ENCODE measurements around the gene MCOLN1. TPM values are rescaled to one million over a fixed set of nuclear protein-coding genes. Genes with fewer than 3 reads are reported as not detected.
A peak's percentile ranks its signal among the peaks of the same experiment; 100 is the strongest.

The MCOLN1 gene
- total and polyA plus RNA-seq, 11 donors, result 12.1 to 49.7 (median 21.0) TPM

DNA sequence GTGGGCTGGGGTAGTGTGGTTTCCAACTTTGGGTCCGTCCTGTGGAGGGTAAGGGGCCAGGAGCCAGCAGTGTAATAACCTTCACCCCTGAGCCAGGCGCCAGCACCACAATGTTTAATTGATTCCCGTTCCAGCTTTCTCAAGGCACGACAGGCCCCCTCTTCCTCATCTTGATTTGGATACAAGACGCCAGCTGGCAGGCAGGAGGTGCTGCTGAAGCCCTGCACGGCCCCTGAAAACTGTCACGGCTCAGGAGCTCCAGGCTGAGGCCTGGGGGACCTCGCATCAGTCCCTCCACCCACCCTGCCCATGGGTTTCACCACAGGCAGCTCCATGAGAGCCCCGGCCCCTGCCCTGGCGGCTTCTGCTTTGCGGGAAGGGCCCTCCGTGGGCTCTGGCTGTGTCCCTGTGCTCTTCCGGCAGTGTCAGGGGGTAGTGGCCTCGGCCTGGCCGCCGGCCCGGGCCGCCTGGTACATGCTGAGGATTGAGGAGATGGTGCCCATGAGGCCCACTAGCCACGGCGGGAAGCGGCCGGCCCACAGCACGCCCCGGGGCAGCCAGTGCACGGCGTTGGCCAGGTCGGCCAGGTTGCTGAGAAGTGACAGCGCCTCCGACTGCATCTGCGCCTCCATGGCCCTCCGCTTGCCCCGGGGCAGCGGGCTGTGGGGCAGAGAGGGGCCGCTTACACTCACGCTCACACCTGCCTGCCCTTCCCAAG is 45.5 kb upstream of the MCOLN1 start:
- ATAC-seq (peak in 1 of 4 donors; percentile 9), DNase-seq (no peak)
- H3K36me3 ChIP-seq, result peaks cover 0 to 8% (median 4%) of the 10 kb centered on the region in 9 donors
- intact Hi-C loops (cut with DNase I), result no loop called here
- TF ChIP-seq, protein P1, sequence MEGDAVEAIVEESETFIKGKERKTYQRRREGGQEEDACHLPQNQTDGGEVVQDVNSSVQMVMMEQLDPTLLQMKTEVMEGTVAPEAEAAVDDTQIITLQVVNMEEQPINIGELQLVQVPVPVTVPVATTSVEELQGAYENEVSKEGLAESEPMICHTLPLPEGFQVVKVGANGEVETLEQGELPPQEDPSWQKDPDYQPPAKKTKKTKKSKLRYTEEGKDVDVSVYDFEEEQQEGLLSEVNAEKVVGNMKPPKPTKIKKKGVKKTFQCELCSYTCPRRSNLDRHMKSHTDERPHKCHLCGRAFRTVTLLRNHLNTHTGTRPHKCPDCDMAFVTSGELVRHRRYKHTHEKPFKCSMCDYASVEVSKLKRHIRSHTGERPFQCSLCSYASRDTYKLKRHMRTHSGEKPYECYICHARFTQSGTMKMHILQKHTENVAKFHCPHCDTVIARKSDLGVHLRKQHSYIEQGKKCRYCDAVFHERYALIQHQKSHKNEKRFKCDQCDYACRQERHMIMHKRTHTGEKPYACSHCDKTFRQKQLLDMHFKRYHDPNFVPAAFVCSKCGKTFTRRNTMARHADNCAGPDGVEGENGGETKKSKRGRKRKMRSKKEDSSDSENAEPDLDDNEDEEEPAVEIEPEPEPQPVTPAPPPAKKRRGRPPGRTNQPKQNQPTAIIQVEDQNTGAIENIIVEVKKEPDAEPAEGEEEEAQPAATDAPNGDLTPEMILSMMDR (IDR thresholded peaks at IDR 0.05), result no peak
- TF ChIP-seq POLR2A (IDR thresholded peaks at IDR 0.05), result no peak
- H3K9me3 ChIP-seq, result peaks cover 0 to 5% (median 0%) of the 10 kb centered on the region in 12 donors
- H3K4me3 ChIP-seq, result no peak overlapping the region
- no peaks in the 10 kb centered on the region for H3K27me3 ChIP-seq
- H3K4me1 ChIP-seq, result peaks cover 0 to 30% (median 0%) of the 10 kb centered on the region in 12 donors
- no peak overlapping the region for H3K27ac ChIP-seq
- WGBS, 4 donors, result 79 to 87% (median 86%) methylated on average over 8 to 35 of the region's 35 CpGs

DNA sequence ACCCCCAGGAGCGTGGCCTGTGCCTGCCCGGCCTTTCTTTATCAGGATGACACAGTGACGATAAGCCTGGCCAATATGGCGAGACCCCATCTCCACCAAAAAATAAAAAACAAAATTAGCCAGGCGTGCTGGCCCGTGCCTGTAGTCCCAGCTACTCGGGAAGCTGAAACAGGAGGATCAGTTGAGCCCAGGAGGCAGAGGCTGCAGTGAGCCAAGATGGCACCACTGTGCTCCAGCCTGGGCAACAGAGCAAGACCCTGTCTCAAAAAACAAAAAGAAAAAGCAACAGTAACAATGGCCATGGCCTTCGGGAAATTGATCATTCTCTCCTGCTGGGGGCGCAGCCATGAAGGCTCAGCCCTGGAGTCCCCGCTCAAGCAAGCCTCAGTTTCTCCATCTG is 44.7 kb upstream of the MCOLN1 start:
- ATAC-seq, result no peak
- Histone ChIP-seq H3K27ac (no peak overlapping the region), H3K4me3 (no peak overlapping the region), H3K4me1 (peaks cover 0 to 30% (median under 1%) of the 10 kb centered on the region in 12 donors), H3K36me3 (no peaks in the 10 kb centered on the region), H3K9me3 (peaks cover 0 to 5% (median 0%) of the 10 kb centered on the region in 12 donors), H3K27me3 (no peaks in the 10 kb centered on the region)
- no peak for DNase-seq
- no peak for TF ChIP-seq POLR2A (IDR thresholded peaks at IDR 0.05)
- TF ChIP-seq, protein P1 (IDR thresholded peaks at IDR 0.05), result no peak
- intact Hi-C loops (cut with DNase I), result no loop called here
- 89 to 91% (median 90%) methylated on average over 10 of the region's 10 CpGs for WGBS, 4 donors

DNA sequence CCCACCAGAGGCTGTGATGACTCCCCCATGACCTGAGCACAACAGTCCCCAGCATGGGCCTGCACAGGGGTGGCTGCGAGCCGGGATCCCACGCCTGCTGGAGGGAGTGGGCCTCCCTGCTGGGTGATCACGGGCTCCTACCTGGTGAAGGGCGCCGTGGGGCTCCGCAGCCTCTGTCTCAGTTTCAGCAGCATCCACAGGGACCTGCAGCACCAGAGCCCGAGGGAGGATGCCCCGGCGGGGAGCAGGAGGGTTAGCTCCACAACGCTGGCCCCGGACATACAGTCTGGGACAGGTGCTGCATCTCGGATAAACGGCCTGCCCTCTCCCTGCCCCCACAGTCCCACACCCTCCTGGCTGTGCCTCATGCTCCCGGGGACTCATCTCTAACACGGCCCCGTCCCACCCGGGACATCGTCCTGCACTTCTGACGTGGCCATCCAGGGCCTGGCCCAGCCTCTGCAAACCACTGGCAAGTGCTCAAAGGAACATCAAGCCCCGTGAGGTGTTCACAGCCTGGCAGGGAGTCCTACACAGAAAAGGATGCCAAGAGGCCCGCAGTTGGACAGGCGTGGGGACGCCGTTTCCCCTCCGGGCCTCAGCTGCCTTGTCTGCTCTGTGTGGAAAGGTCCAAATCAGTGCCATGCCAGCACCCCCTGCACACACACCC is 44.1 kb upstream of the MCOLN1 start:
- intact Hi-C loops (cut with DNase I), result no loop called here
- no peaks in the 10 kb centered on the region for H3K36me3 ChIP-seq
- H3K27ac ChIP-seq, result no peak overlapping the region
- 45 to 78% (median 71%) methylated on average over 9 to 26 of the region's 26 CpGs for WGBS, 4 donors
- no peaks in the 10 kb centered on the region for H3K27me3 ChIP-seq
- TF ChIP-seq, protein P1 (IDR thresholded peaks at IDR 0.05), result no peak
- no peak for TF ChIP-seq POLR2A (IDR thresholded peaks at IDR 0.05)
- peaks cover 0 to 33% (median 2%) of the 10 kb centered on the region in 12 donors for H3K4me1 ChIP-seq
- H3K4me3 ChIP-seq, result no peak overlapping the region
- ATAC-seq (peak; percentile 19 to 41 (median 22)), DNase-seq (no peak)
- H3K9me3 ChIP-seq, result peaks cover 0 to 5% (median 0%) of the 10 kb centered on the region in 12 donors

DNA sequence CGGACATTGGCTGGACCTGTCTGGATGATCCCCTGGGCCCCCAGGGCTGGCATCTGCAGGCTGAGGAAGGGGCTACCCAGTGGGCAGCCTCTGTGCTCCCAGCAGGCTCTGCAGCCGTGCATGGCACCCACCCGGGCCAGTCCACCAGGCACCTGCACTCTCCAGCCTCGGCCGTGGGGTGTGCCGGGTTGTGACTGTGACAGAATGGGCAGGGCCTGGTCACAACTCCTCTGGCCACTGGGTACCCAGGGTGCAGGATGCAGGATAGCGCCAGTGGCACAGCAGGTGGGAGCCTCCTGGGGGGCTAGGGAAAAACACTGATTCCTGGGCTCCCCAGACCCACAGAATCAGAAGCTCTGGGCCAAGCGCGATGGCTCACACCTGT is 43.6 kb upstream of the MCOLN1 start:
- Histone ChIP-seq H3K27me3 (no peaks in the 10 kb centered on the region), H3K36me3 (no peaks in the 10 kb centered on the region), H3K4me1 (peaks cover 0 to 33% (median 2%) of the 10 kb centered on the region in 12 donors), H3K4me3 (no peak overlapping the region), H3K27ac (no peak overlapping the region), H3K9me3 (peaks cover 0 to 5% (median 0%) of the 10 kb centered on the region in 12 donors)
- ATAC-seq, result no peak
- 89 to 100% (median 91%) methylated on average over 2 to 9 of the region's 9 CpGs for WGBS, 4 donors
- TF ChIP-seq, protein P1 (IDR thresholded peaks at IDR 0.05), result no peak
- no peak for TF ChIP-seq POLR2A (IDR thresholded peaks at IDR 0.05)
- no peak for DNase-seq
- intact Hi-C loops (cut with DNase I), result no loop called here
